Suprapubic skin (tissue), 3 donors: Measurements from ENCODE around the gene MIR17HG.

Experiments used
- CTCF ChIP-seq, 2 donors: fragments of 200-600 bp in 1 of 2; fragments of 450-650 bp in 1 of 2; sonication (generic) in 1 of 2; IDR thresholded peaks; one replicate each; pipeline ENCODE4 v1.5.1; 2016 to 2019; ENCODE audit warnings: antibody characterized with exemption in 2 of 2, mild to moderate bottlenecking in 1 of 2, moderate library complexity in 1 of 2
- EP300 ChIP-seq: sonication (generic); formaldehyde crosslinking; IDR thresholded peaks from one replicate; pipeline ENCODE4 v1.6.1; 2017; ENCODE audit warnings: antibody characterized with exemption
- POLR2A ChIP-seq, 2 donors: fragments of 450-650 bp; IDR thresholded peaks; one replicate each; pipeline ENCODE4 v1.6.1; 2017; ENCODE audit warnings: antibody characterized with exemption in 2 of 2, mild to moderate bottlenecking in 2 of 2, moderate library complexity in 2 of 2

DNA sequence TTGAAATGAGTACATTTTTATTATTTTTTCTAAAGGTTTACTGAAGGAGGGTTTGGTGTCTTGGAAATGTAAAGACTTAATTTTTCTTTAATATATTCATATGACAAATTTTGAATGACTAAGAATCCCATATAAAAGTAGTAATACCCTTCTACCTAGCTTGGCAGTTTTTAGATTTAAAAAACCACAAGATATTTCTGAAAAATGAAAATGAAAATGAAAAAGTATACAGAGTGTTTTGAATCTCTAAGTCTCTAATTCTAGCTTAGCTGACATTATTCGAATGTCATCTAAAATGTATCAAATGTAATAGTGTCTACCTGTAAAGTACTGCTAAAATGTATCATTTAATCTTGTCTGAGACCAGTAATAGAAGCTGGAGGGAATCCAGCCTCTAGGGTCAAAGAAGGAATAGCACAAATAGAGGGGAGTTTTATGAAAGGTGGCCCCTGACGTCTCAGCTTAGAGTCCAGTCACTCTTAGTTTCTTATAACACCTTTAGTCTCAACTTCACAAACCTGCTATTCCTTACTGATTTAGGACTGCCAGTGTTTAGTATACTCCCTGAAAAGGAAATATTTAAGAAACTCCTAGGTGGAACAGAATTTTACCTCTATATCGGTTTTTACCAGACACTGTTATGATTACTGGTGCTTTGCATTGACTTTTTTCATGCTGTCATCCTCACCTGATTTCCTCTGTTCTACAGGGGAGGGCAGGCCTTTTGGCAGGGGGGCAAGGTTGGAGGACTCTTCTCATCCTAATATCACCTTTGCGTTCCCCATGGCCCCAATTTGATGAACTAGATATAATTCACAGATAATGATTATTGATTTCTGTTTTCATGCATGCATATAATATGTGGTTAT lies 16.2 kb upstream of the MIR17HG start:
- TF ChIP-seq EP300 (no peak), CTCF (IDR thresholded peaks at IDR 0.05) (no peak), POLR2A (IDR thresholded peaks at IDR 0.05) (no peak)
